Mucosa of rectum (tissue), 2 donors: ENCODE data around the gene FGF18.

Experiments
- H3K27ac ChIP-seq, 2 donors: one replicate each; pipeline ENCODE4 v1.7.0; 2013; ENCODE audit warnings: inconsistent platforms in 2 of 2, low read depth in 2 of 2, low read length in 2 of 2
- H3K27me3 ChIP-seq, 2 donors: one replicate each; pipeline ENCODE4 v1.7.0; 2013; ENCODE audit warnings: low read length in 2 of 2; ENCODE audit not compliant: control insufficient read depth in 2 of 2, insufficient read depth in 2 of 2
- H3K36me3 ChIP-seq, 2 donors: one replicate each; pipeline ENCODE4 v1.7.0; 2013; ENCODE audit warnings: low read length in 2 of 2; ENCODE audit not compliant: control insufficient read depth in 2 of 2, insufficient read depth in 2 of 2
- H3K4me1 ChIP-seq, 2 donors: one replicate each; pipeline ENCODE4 v1.7.0; 2013; ENCODE audit warnings: low read length in 2 of 2, mild to moderate bottlenecking in 1 of 2; ENCODE audit not compliant: control insufficient read depth in 2 of 2, insufficient read depth in 2 of 2
- H3K4me3 ChIP-seq, 2 donors: one replicate each; pipeline ENCODE4 v1.7.0; 2013; ENCODE audit warnings: low read length in 2 of 2
- H3K9ac ChIP-seq, 2 donors: one replicate each; pipeline ENCODE4 v1.7.0; 2013; ENCODE audit warnings: low read length in 2 of 2, low read depth in 1 of 2, mild to moderate bottlenecking in 1 of 2
- H3K9me3 ChIP-seq, 2 donors: one replicate each; pipeline ENCODE4 v1.7.0; 2013; ENCODE audit warnings: low read length in 2 of 2; ENCODE audit not compliant: control insufficient read depth in 2 of 2
- donor health status: healthy.
- donor health status: Normal muscosa, but diverticular disease.

FGF18 gene

GRCh38 chr5:171453056-171453725 lies 33.7 kb downstream of the FGF18 start:
- H3K27me3 ChIP-seq = peaks cover 0 to 3% of the 10 kb centered on the region in 2 donors
- no peaks in the 10 kb centered on the region for H3K36me3 ChIP-seq
- H3K4me1 ChIP-seq = no peaks in the 10 kb centered on the region
- H3K9ac ChIP-seq = no peak overlapping the region
- no peaks in the 10 kb centered on the region for H3K9me3 ChIP-seq
- H3K27ac ChIP-seq = no peak overlapping the region
- H3K4me3 ChIP-seq = no peak overlapping the region

- H3K9me3 ChIP-seq = no peaks in the 10 kb centered on the region
- H3K27ac ChIP-seq = no peak overlapping the region
- H3K4me3 ChIP-seq = no peak overlapping the region
- no peak overlapping the region for H3K9ac ChIP-seq
- H3K36me3 ChIP-seq = no peaks in the 10 kb centered on the region
- no peaks in the 10 kb centered on the region for H3K4me1 ChIP-seq
- peaks cover 0 to 3% of the 10 kb centered on the region in 2 donors for H3K27me3 ChIP-seq
Measured at GRCh38 chr5:171453988-171454387, 34.5 kb downstream of the FGF18 start.

GRCh38 chr5:171454549-171454948 lies 35.1 kb downstream of the FGF18 start:
- no peaks in the 10 kb centered on the region for H3K36me3 ChIP-seq

DNA sequence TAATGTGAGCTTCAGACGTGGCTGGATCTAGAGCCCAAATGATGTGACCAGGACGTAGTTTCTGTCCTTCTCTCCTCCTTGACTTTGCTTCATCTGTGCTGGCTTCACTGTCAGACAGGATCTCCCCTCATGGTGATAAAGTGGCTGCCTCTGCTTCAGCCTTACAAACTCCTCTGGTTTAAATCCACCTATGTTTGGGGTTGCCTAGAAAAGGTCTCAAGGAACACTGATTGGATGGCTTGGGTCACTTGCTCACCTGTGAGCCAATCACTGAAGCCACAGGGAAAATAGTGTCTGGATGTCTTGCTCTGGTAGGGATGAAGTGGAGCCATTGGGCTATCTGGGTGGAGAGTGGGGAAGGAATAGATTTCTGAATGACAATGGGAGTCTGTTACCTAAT lies 36.1 kb downstream of the FGF18 start:
- H3K9ac ChIP-seq = no peak overlapping the region
- no peak overlapping the region for H3K27ac ChIP-seq
- no peaks in the 10 kb centered on the region for H3K9me3 ChIP-seq
- H3K4me3 ChIP-seq = no peak overlapping the region
- H3K4me1 ChIP-seq = no peaks in the 10 kb centered on the region
- H3K27me3 ChIP-seq = peaks cover 0 to 3% of the 10 kb centered on the region in 2 donors
- no peaks in the 10 kb centered on the region for H3K36me3 ChIP-seq

More at GRCh38 chr5:171454549-171454948, 35.1 kb downstream of the FGF18 start:
- H3K27ac ChIP-seq = no peak overlapping the region
- peaks cover 0 to 3% of the 10 kb centered on the region in 2 donors for H3K27me3 ChIP-seq
- no peak overlapping the region for H3K9ac ChIP-seq
- no peaks in the 10 kb centered on the region for H3K4me1 ChIP-seq
- H3K4me3 ChIP-seq = no peak overlapping the region
- no peaks in the 10 kb centered on the region for H3K9me3 ChIP-seq

DNA sequence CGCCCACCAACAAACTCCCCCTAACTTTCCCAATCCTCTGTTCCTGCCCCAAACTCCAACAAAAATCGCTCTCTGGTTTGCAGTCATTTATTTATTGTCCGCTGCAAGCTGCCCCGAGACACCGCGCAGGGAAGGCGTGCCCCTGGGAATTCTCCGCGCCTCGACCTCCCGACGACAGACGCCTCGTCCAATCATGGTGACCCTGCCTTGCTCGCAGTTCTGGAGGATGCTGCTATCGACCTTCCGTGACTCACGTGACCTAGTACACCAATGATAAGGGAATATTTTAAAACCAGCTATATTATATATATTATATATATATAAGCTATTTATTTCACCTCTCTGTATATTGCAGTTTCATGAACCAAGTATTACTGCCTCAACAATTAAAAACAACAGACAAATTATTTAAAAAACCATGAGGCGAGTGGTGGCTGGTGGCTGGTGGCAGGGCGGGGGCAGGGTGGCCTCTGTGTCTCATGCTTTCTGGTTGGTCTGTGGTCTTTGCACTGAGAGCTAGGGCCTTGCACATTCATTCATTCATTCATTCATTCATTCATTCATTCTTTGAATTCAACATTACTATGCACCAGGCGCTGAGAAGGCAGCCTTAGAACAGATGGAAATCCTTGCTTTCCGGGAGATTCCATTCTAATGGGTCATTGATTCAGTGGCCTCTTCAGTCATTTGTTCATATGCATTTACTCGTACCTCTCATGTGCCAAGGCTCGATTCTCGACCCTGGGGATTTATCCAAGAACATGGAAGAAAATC lies 37.9 kb downstream of the FGF18 start:
- H3K4me1 ChIP-seq = no peaks in the 10 kb centered on the region
- H3K4me3 ChIP-seq = no peak overlapping the region
- H3K27ac ChIP-seq = no peak overlapping the region
- H3K9me3 ChIP-seq = no peaks in the 10 kb centered on the region
- no peak overlapping the region for H3K9ac ChIP-seq
- no peaks in the 10 kb centered on the region for H3K27me3 ChIP-seq
- no peaks in the 10 kb centered on the region for H3K36me3 ChIP-seq

DNA sequence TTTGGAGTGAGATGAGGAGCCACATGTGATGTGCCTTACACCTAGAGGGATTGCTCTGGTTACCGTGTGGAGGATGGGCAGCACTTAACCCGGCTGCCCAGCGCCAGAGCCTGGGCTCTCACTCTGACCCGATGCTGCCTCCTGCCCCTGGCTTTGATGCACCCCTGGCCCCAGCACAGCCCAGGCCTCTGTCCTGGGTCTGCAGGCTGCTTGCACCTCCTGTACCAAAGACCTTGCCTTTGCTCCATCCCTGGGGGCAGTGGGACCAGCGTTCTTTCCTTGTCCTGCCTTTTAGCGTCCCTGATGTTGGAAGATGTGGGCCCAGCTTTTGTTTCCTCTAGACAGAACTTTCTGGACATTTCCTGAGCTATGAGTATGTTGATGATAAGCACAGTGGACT lies 40.4 kb downstream of the FGF18 start:
- Histone ChIP-seq H3K27ac (no peak overlapping the region), H3K4me1 (no peaks in the 10 kb centered on the region), H3K9ac (no peak overlapping the region), H3K36me3 (no peaks in the 10 kb centered on the region), H3K4me3 (no peak overlapping the region), H3K9me3 (no peaks in the 10 kb centered on the region), H3K27me3 (no peaks in the 10 kb centered on the region)

GRCh38 chr5:171462136-171462927 lies 42.9 kb downstream of the FGF18 start:
- no peak overlapping the region for H3K4me3 ChIP-seq
- no peaks in the 10 kb centered on the region for H3K9me3 ChIP-seq
- no peak overlapping the region for H3K27ac ChIP-seq
- no peaks in the 10 kb centered on the region for H3K4me1 ChIP-seq
- H3K27me3 ChIP-seq = no peaks in the 10 kb centered on the region
- no peak overlapping the region for H3K9ac ChIP-seq
- no peaks in the 10 kb centered on the region for H3K36me3 ChIP-seq

DNA sequence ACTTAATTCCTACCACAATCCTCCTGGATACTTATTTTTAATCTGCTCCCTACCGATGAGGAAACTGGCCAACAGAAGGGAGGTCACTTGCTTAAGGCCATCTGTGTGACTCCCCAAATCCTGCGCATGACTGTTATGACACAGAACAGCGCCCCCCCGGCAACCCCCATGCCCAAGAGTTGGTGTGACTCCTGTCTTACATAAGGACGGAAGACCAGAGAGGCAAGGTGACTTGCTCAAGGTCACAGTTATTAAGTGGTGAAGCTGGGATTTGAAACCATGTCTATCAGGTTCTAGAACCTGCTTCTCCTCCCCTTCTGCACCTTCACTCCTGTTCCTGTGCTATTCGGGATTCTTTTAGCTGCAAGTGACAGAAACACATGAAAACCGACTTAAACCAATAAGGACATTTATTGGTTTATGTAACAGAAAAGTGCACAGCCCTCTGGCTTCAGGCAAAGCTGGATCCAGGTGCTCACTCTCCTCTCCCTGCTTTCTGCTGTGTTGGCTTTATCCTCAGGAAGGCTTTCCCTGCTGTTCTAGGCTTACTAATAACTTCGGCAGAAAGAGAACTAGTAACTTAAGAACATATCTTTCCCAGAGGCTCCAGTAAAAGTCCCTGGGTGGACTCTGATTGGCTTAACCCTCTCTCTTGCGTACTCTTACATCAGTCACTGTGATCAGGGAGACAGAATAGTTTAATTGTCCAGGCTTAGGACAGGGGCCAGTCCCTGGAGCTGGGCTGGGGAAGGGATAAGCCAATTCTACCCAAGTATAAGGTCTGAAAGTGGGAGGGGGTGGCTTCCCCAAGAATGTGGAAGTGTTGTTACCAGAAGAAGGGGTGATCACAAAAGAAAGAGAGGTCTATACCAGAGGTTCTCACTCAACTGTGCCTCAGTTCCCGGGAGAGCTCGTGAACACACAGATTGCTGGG lies 43.7 kb downstream of the FGF18 start:
- Histone ChIP-seq H3K4me1 (no peaks in the 10 kb centered on the region), H3K9me3 (no peaks in the 10 kb centered on the region), H3K36me3 (no peaks in the 10 kb centered on the region), H3K27ac (no peak overlapping the region), H3K9ac (no peak overlapping the region), H3K27me3 (no peaks in the 10 kb centered on the region), H3K4me3 (no peak overlapping the region)

DNA sequence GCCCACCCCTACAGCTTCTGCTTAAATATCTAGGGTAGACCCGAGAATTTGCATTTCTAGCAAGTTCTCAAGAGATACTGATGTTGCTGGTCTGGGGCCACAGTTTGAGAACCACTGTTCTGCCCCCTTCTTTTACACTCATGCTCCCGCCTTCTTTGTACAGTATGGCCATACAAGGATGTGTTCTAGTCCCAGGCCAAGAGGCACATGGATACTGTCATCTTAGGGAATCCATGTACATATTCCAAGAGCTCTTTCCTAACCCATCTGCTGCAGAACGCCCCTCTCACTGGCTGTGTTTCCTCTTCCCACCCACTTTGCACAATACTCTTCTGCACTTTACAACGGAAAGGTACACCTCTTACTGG lies 44.4 kb downstream of the FGF18 start:
- Histone ChIP-seq H3K27ac (no peak overlapping the region), H3K27me3 (no peaks in the 10 kb centered on the region), H3K4me3 (no peak overlapping the region), H3K9me3 (no peaks in the 10 kb centered on the region), H3K9ac (no peak overlapping the region), H3K4me1 (no peaks in the 10 kb centered on the region), H3K36me3 (no peaks in the 10 kb centered on the region)
